KOPT-K1 (cell line): ENCODE results near the gene PANK4.
"Not testable (repeated sequence)": the region's sequence is repeated elsewhere in the genome, so short reads cannot be mapped to it uniquely, and the experiment has no call there.

Source experiments
- H3K27ac ChIP-seq: fragments of 200-600 bp; sonication (generic); 2 replicates; pipeline ENCODE4 v1.5.1; 2016; ENCODE audit warnings: antibody characterized with exemption, mild to moderate bottlenecking, low read depth, low read length; ENCODE audit not compliant: poor library complexity, severe bottlenecking
- H3K36me3 ChIP-seq: fragments of 200-600 bp; sonication (generic); 2 replicates; pipeline ENCODE4 v1.5.1; 2017; ENCODE audit warnings: antibody characterized with exemption, mild to moderate bottlenecking, low read length, moderate library complexity; ENCODE audit not compliant: insufficient read depth
- H3K9me3 ChIP-seq: fragments of 200-600 bp; sonication (generic); 2 replicates; pipeline ENCODE4 v1.5.1; 2017; ENCODE audit warnings: antibody characterized with exemption, low read length, mild to moderate bottlenecking; ENCODE audit not compliant: insufficient read depth, poor library complexity, severe bottlenecking

The PANK4 gene

DNA sequence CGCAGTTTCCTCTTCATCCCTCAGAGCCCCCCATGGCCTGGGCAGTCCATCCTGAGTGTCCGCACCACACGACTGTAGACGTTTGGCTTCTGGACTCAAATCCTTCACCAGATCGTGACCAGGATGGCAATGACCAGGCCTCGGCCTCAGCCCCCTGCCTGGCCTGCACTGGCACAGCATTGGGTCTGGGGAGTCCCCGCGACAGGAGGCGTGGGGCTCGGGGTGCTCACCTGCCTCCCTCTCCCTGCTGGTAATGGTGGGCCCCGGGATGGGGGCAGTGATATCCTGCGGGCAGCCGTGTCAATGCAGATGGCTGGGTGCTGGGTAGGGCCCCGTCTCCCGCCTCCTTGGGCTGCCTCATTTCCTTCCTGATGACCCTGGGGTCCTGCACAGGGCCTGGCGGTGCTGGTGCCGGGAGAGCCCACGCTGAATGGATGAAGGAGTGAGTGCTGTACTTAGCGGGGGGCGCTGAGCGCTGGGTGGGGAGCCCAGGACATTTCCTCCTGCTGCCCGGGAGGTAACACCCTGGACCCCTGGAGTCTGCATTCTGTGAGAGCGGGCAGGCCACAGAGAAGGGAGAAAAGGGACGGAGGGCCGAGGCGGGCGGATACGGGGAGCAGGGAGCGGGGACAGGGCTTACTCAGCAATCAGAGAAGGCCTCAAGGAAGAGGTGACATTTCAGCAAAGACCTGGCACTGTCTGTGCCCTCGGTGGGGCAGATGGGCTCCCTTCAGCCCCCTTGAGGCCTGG lies 27.6 kb upstream of the PANK4 start:
- Histone ChIP-seq H3K9me3 (no peaks in the 10 kb centered on the region), H3K27ac (peak overlapping the region; percentile 99)

DNA sequence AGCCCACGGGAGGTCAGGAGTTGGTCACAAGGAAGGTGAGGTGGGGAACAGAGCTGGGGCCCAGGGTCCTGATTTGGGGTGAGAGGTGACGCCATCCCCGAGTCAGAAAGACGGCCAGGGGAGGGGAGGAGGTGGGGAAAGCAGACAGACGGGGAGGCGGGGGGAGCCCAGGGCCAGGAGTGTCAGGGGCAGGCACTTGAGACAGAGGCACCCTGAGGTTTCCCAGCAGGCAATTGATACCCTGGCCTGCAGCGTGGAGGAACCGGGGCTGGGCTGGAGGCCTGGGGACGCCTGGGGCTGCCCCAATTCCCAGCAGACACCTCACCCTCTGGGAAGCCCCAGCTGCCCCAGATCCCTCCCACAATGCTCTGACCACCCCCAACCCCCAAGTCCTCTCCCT lies 26.7 kb upstream of the PANK4 start:
- H3K36me3 ChIP-seq, H3K9me3 ChIP-seq, H3K27ac ChIP-seq: not testable (repeated sequence)

More for the DNA sequence above, 27.6 kb upstream of the PANK4 start:
- no peaks in the 10 kb centered on the region for H3K36me3 ChIP-seq

DNA sequence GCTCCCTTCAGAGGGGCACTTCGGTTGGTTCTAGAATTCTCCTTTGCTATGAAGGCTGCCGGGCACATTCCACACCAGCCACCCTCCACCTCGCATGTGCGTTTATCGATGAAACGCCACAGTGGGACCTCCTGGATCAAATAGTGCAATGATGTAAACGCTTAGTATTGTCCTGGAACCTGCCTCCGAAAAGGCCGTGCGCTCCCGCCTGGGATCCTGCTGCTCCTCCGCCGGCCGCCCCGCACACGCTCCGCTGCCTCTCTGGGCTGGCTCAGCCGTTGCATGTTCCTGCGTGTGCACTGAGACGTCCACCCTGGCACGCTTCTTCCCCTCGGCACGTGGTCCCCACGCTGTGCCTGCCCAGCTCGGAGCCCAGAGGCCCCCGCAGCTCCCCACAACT lies 25.8 kb upstream of the PANK4 start:
- Histone ChIP-seq H3K36me3 (no peaks in the 10 kb centered on the region), H3K9me3 (no peaks in the 10 kb centered on the region), H3K27ac (no peak overlapping the region)

DNA sequence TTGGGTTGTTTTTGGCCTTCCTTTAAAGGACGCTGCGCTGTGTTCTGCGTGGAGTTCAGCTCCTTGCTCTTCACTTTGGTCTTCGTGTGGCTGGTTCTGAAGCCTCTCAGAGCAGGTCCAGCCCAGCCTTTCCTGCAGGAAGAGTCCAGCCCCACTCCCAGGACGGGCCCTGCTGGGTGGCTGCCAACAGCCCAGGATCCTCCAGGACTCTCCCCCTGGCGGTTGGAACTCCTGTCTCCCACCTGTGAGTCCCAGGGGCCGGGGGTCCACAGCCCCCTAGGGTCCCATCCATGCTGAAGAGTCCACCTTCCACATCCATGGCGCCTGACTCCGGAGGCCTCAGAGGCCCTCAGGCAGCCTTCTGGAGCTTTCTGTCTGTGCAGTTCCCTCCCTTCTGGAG lies 25.1 kb upstream of the PANK4 start:
- not testable (repeated sequence) for H3K27ac ChIP-seq, H3K36me3 ChIP-seq, H3K9me3 ChIP-seq

DNA sequence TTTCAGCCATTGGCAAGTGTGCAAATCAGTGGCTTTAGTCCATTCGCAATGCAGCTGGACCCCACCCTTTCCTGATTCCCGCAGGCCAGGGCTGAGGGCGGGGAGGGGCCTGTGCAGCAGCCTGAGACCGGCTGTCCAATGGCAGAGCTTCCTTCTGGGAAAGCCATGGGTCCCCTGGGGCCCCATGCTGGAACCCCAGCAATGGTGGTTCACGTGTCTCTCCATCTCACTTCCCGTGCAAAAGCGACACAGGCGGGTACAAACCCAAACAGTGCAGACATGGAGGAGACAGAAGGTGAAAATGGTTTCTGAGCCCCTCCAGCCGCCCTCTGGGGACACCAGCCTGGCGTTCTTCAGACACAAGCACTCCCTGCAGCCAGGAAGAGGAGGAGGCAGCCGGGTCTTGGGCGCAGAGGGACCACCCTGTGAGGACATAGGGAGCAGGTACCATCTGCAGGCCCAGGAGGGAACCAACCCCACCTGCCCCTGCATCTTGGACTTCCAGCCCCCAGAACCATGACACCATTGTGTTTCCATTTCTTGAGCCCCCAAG lies 24.0 kb upstream of the PANK4 start:
- not testable (repeated sequence) for H3K9me3 ChIP-seq, H3K27ac ChIP-seq, H3K36me3 ChIP-seq

DNA sequence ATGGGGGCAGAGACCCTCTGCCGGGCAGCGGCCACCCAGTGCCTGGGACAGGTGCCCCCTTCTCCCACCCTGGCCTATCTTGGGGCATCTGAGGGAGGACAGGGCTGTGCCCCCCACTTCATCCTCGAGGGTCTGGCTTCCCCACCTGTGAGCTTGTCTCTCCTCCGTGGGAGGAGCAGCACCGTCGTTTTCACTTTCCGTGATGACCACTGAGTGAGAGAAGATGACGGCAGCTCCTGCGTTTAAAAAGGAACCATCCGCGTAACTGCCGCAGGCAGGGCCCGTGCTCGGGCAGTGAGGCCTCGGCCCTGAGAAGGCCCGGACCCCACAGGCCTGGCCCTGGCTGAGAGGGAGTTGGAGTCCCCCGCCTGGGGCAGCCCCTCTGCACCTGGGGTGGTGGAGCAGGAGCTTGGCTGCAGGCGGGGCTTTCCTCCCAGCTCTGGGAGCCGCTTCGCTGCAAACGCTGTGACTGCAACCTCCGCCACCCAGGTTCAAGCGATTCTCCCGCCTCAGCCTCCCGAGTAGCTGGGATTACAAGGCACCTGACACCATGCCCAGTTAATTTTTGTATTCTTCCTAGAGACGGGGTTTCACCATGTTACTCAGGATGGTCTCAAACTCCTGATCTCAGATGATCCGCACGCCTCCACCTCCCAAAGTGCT lies 23.1 kb upstream of the PANK4 start:
- peak overlapping the region; percentile 97 for H3K27ac ChIP-seq
- H3K9me3 ChIP-seq, H3K36me3 ChIP-seq: not testable (repeated sequence)

DNA sequence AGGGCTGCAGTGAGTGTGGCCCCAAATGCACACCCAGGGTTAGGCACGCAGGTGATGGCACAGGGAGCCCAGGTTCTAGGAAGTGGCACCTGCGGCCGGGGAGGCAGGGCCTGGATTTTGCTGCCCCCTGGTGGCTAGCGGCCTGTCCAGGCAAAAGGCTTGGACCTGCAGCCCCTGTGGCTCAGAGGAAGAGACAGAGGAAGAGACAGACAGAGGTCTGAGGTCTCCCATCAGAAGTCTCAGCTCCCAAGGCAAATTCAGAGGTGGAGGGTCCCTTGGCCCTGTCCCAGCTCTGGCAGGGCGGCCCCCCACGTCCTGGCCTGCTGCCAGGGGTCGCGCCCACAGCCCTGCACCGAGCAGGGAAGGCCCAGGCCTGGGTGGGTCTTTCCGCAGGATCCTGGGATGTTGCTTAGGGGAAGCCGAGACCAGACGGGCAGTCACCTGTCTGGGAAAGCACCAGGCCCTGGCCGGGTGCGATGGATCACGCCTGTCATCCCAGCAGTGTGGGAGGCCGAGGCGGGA lies 21.7 kb upstream of the PANK4 start:
- no peaks in the 10 kb centered on the region for H3K36me3 ChIP-seq
- H3K9me3 ChIP-seq: no peaks in the 10 kb centered on the region
- peak overlapping the region; percentile 97 for H3K27ac ChIP-seq

DNA sequence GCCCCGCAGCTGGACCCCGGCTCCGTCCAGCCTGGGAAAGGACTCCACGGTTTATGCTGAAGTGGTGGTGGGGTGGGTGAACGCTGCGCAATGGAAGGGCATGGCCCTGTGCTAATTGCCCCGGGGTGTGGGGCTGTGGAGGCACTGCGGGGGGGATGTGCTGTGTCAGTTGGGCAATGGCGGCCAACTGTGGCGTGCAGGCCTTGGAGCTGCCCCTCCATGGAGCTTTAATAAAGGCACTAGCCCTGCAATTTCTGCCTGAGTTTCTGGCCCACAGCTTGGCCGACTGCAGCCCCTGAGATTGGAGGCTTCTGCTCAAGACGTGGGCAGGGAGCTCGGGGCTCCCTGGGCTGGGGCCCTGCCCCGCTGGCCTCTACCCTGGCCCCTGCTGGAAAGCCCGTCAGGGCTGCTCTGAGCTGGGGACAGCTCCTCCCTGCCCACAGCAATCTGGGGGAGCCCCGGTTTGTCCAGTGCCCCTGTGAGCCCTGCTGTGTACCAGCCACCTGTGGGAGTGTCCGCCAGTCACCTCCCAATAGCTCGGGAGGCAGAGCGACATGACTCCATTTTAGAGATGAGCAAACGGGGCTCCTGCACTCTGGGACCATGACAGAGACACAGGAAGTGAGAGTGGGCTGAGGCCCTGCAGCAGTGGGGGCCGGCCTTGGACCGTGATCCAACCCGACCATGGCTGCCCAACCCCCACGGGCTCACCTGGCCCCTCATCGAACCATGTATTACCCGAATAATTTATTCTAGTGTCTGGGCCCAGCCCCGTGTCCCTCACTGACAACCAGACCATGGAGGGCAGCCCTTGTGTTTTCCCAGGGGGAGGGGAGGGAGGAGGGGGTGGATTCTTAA lies 21.0 kb upstream of the PANK4 start:
- Histone ChIP-seq H3K9me3 (no peaks in the 10 kb centered on the region), H3K36me3 (no peaks in the 10 kb centered on the region), H3K27ac (peak overlapping the region; percentile 97)

DNA sequence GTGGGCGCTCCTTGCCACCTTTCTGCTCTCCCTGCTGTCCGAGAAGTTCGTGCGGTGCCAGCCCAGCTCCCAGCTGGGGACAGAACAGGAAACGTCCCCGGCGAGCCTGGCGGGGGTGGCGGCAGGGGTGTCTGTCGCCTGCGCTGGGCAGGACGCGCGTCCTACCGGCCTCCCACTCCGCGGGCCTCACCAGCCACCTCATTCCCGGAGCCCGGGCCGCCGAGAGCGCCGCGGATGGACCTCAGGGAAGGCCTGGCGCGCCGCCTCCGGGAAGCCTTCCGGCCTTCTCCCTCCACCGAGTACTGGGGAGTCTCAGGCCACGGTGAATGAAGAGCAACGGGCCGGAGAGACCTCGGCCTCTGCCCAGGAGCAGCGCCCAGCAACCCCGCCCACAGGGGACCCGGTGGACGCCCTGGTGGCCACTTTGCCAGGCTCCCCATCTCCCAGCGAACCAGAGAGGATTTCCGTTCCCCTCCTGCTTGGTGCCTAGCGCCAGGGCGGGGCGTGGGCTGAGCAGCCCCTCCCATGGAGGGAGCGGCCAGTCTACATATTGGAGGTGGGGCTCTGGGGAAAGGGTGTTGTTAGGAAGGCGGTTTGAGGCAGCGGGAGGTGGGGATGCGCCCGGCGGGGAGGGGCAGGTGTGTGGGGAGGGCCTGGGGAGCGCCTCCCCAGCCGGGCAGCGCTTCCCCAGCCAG lies 20.3 kb upstream of the PANK4 start:
- H3K36me3 ChIP-seq: no peaks in the 10 kb centered on the region
- peak overlapping the region; percentile 97 for H3K27ac ChIP-seq
- H3K9me3 ChIP-seq: no peaks in the 10 kb centered on the region

DNA sequence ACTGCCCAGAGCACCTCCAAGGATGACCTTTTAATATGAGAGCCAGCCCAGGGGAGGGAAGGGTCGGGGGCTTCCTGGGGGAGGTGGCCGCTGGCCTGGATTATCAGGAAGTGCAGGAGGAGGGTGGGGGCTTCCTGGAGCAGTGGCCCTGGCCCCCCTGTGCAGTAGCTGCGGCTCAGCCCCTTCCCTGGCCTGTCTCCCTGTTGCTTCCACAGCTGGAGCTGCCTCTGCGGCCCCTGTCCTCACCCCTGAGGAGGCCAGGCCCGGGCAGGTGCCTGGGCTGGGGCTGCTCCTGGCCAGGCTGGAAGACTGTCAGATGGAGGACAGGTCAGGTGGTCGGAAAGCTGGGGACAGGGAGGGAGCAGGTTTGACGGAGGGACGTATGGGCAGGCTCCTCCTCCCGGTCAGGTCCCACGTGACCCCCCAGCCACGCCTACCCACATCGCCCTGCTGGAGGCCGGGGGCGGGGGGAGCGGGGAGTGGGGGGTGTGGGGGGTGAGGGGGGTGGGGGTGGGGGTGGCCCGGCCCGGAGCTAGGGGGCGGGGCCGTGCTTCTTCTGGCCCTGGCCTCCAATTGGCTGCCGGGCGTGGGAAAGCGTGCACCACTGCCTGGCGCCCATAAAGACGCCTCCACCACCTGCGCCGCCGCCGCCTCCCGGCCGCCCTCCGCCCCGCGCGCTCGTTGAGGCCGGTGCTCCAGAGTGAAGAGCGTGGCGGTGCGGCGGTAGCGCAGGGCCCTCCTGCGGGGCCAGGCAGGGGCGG lies 19.5 kb upstream of the PANK4 start:
- H3K36me3 ChIP-seq: no peaks in the 10 kb centered on the region
- peak overlapping the region; percentile 97 for H3K27ac ChIP-seq

DNA sequence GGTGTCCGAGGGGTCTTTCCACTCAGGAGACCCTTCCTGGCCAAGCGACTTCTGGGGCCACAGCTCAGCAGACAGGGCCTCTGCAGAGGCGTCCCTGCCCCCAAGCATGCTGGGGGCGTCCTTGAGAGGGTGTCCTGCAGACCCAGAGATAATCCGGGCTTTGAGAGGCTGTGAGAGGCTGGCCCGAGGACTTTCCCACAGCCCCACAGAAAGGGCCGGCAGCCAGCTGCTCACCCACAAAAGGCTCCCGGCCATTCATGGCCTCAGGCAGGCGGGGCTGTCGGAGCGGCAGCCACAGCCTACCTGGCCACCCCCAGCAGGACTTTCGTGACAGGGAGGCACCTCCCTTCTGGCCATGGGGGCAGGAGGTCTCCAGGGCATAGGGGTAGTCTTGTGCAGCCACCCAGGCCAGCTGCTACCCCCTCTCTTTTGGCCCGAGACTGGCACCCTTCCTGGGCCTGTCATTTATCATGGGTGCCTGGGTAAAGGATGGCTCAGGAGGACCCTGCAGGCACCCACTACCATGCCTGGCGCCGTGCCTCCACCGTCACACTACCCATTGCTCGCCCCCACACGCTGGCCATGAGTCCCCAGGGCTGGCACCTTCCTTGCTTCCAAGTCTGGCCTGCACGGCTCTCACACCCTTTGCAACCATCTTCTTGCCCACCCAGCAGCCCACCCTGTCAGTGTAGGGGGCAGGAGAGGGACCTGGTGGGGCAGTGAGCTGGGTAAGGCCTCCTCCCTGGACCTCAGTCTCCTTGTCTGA lies 18.7 kb upstream of the PANK4 start:
- Histone ChIP-seq H3K36me3 (no peaks in the 10 kb centered on the region), H3K9me3 (no peaks in the 10 kb centered on the region), H3K27ac (peak overlapping the region; percentile 67)

More for the DNA sequence above, 19.5 kb upstream of the PANK4 start:
- H3K9me3 ChIP-seq: no peaks in the 10 kb centered on the region

DNA sequence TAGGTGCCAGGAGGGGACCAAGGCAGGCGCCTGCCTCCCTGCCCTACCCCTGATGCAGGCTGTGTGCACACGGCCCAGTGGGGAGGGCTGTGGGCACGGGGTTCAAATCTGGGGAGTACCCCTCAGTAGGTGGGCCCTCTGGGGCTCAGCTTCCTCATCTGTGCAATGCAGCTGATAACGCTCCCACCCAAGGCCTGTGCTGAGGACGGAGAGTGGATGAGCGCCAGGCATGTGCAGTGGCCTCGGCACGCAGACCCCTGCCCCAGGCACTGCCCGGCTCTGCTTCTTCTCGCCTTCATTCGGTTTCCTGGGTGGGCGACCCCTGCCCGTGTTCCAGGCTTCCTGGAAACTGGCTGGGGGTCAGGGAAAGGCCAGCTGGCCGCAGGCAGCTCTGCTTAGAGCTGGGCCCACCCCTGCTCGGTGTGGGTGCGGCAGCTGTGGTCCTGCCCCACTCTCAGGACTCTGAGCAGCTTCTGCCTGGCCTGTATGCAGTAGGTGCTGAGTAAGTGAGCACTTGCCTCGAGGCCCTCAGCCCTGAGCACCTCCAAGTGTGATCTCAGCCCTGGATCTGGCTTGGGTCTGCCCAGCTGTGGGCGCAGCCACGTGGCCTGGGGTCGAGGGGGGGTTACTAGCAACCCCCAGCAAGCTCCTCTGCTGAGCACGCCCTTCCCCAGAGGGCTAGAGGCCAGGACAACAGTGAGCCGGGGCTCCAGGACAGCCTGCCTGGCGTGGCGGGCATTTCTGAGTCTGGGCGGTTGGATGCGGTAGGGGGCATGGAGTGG lies 17.9 kb upstream of the PANK4 start:
- peak overlapping the region; percentile 67 for H3K27ac ChIP-seq

More for the DNA sequence above, 17.9 kb upstream of the PANK4 start:
- H3K9me3 ChIP-seq: no peaks in the 10 kb centered on the region
- H3K36me3 ChIP-seq: no peaks in the 10 kb centered on the region
